ENCODE data around the gene DNAJC13. TPM values are rescaled to one million over a fixed set of nuclear protein-coding genes. Genes with fewer than 3 reads are reported as not detected.

The DNAJC13 gene
- total RNA-seq, 4 donors from 2014 or later = 21.2 to 86.9 (median 54.6) TPM

GRCh38 chr3:132538072-132538471 is 120.8 kb downstream of the DNAJC13 start:
- intact Hi-C loops (cut with DNase I; ENCODE audit: low total_unique reads) = loop anchor here (5.0 kb wide), 1 partner anchor 104 kb away; no protein-coding TSS in a partner anchor
- no peak for TF ChIP-seq POLR2A (IDR thresholded peaks at IDR 0.05)
- Histone ChIP-seq H3K27ac (no peak overlapping the region), H3K9me3 (no peaks in the 10 kb centered on the region), H3K36me3 (no peaks in the 10 kb centered on the region), H3K4me1 (no peaks in the 10 kb centered on the region), H3K27me3 (no peaks in the 10 kb centered on the region), H3K4me3 (no peak overlapping the region)
- DNase-seq = no peak

GRCh38 chr3:132539681-132540080 is 122.4 kb downstream of the DNAJC13 start:
- no peaks in the 10 kb centered on the region for H3K4me1 ChIP-seq
- no peak for DNase-seq
- no peak overlapping the region for H3K27ac ChIP-seq
- no peak overlapping the region for H3K4me3 ChIP-seq
- TF ChIP-seq POLR2A (IDR thresholded peaks at IDR 0.05) = no peak
- TF ChIP-seq CTCF (IDR thresholded peaks at IDR 0.05) = no peak
- intact Hi-C loops (cut with DNase I; ENCODE audit: low total_unique reads) = loop anchor here (5.0 kb wide), 1 partner anchor 103 kb away; no protein-coding TSS in a partner anchor
- H3K27me3 ChIP-seq = no peaks in the 10 kb centered on the region
- H3K36me3 ChIP-seq = no peaks in the 10 kb centered on the region
- H3K9me3 ChIP-seq = no peaks in the 10 kb centered on the region

GRCh38 chr3:132542577-132542976 is 125.3 kb downstream of the DNAJC13 start:
- H3K36me3 ChIP-seq = no peaks in the 10 kb centered on the region
- intact Hi-C loops (cut with DNase I; ENCODE audit: low total_unique reads) = no loop called here
- H3K27ac ChIP-seq = no peak overlapping the region
- no peaks in the 10 kb centered on the region for H3K9me3 ChIP-seq
- no peak for TF ChIP-seq CTCF (IDR thresholded peaks at IDR 0.05)
- no peak for TF ChIP-seq POLR2A (IDR thresholded peaks at IDR 0.05)
- no peaks in the 10 kb centered on the region for H3K4me1 ChIP-seq
- no peak overlapping the region for H3K4me3 ChIP-seq
- DNase-seq = no peak
- H3K27me3 ChIP-seq = no peaks in the 10 kb centered on the region

GRCh38 chr3:132543011-132543739 is 125.9 kb downstream of the DNAJC13 start:
- DNase-seq = no peak
- Histone ChIP-seq H3K4me1 (no peaks in the 10 kb centered on the region), H3K27ac (no peak overlapping the region), H3K27me3 (no peaks in the 10 kb centered on the region), H3K36me3 (no peaks in the 10 kb centered on the region), H3K9me3 (no peaks in the 10 kb centered on the region), H3K4me3 (no peak overlapping the region)
- intact Hi-C loops (cut with DNase I; ENCODE audit: low total_unique reads) = no loop called here
- TF ChIP-seq POLR2A (IDR thresholded peaks at IDR 0.05) = no peak

- no peak for DNase-seq
- no peaks in the 10 kb centered on the region for H3K9me3 ChIP-seq
- no peaks in the 10 kb centered on the region for H3K36me3 ChIP-seq
- no peaks in the 10 kb centered on the region for H3K27me3 ChIP-seq
- H3K4me3 ChIP-seq = no peak overlapping the region
- intact Hi-C loops (cut with DNase I; ENCODE audit: low total_unique reads) = no loop called here
- H3K27ac ChIP-seq = no peak overlapping the region
- H3K4me1 ChIP-seq = no peaks in the 10 kb centered on the region
- TF ChIP-seq POLR2A (IDR thresholded peaks at IDR 0.05) (no peak), CTCF (IDR thresholded peaks at IDR 0.05) (no peak)
Observed at GRCh38 chr3:132544130-132544529, 126.8 kb downstream of the DNAJC13 start.

- intact Hi-C loops (cut with DNase I; ENCODE audit: low total_unique reads) = no loop called here
- H3K4me3 ChIP-seq = no peak overlapping the region
- H3K27me3 ChIP-seq = no peaks in the 10 kb centered on the region
- no peak overlapping the region for H3K27ac ChIP-seq
- no peaks in the 10 kb centered on the region for H3K36me3 ChIP-seq
- peaks cover 0 to 6% of the 10 kb centered on the region in 2 donors for H3K4me1 ChIP-seq
- TF ChIP-seq CTCF (IDR thresholded peaks at IDR 0.05) = no peak
- TF ChIP-seq POLR2A (IDR thresholded peaks at IDR 0.05) = no peak
- DNase-seq = no peak
- H3K9me3 ChIP-seq = no peaks in the 10 kb centered on the region
Observed at GRCh38 chr3:132545471-132545870, 128.2 kb downstream of the DNAJC13 start.
